Thymus (tissue), 14 donors: ENCODE results near the gene MAL. TPM values are rescaled to one million over a fixed set of nuclear protein-coding genes. Genes with fewer than 3 reads are reported as not detected.

Experiments used
- DNase-seq, 9 donors: peaks; one replicate each; pipeline ENCODE4 v3.0.0-alpha.2; 2013; ENCODE audit warnings: low spot score in 9 of 9, low read depth in 6 of 9, missing footprints in 1 of 9
- H3K27ac ChIP-seq, 2 donors: one replicate each; pipeline ENCODE4 v1.5.1; 2013; ENCODE audit warnings: control low read depth in 1 of 2, low read depth in 1 of 2, low read length in 1 of 2, mild to moderate bottlenecking in 1 of 2, moderate library complexity in 1 of 2
- H3K27me3 ChIP-seq, 2 donors: one replicate each; pipeline ENCODE4 v1.5.1; 2013; ENCODE audit warnings: low read length in 1 of 2; ENCODE audit not compliant: control insufficient read depth in 2 of 2, insufficient read depth in 1 of 2
- H3K36me3 ChIP-seq, 2 donors: one replicate each; pipeline ENCODE4 v1.5.1; 2013; ENCODE audit warnings: low read length in 1 of 2, mild to moderate bottlenecking in 1 of 2, moderate library complexity in 1 of 2; ENCODE audit not compliant: control insufficient read depth in 2 of 2, insufficient read depth in 2 of 2
- H3K4me1 ChIP-seq, 2 donors: one replicate each; pipeline ENCODE4 v1.5.1; 2013; ENCODE audit warnings: low read length in 2 of 2; ENCODE audit not compliant: control insufficient read depth in 2 of 2, insufficient read depth in 2 of 2
- H3K4me3 ChIP-seq, 2 donors: one replicate each; pipeline ENCODE4 v1.5.1; 2013; ENCODE audit warnings: low read length in 2 of 2, control low read depth in 1 of 2, mild to moderate bottlenecking in 1 of 2
- H3K9me3 ChIP-seq, 2 donors: one replicate each; pipeline ENCODE4 v1.5.1; 2013; ENCODE audit warnings: low read length in 1 of 2, mild to moderate bottlenecking in 1 of 2; ENCODE audit not compliant: control insufficient read depth in 2 of 2, insufficient read depth in 1 of 2
- WGBS: extraction: QIAGEN DNeasy Blood & Tissue Kit; methylation state at CpG from one replicate; pipeline ENCODE4 v1.1.7; 2013; 5-methylcytosine and 5-hydroxymethylcytosine counted together
- long read RNA-seq, 10 donors: transcript quantifications; one replicate each; lab custom pipeline, GENCODE V29; 2026
- polyA plus RNA-seq: library from polyadenylated mRNA; stranded (reverse); fragments of 200-250 nt; gene quantifications from one replicate; pipeline ENCODE4 v1.2.3, GENCODE V29; 2013
- total RNA-seq: library from RNA; stranded (reverse); fragments of 120-200 nt; gene quantifications from one replicate; pipeline ENCODE4 v1.2.4, GENCODE V29; 2013
- donor health status: healthy.

The MAL gene
- total RNA-seq = 190 TPM
- 143 TPM for polyA plus RNA-seq
- long read RNA-seq, donor 1, transcript MAL-201 (4 exons, 1,112 nt) = major isoform, 6 of 6 reads
- long read RNA-seq, donor 1, partial matches to known transcripts = 0 of 6 reads
- long read RNA-seq, donor 1, other reads (novel, unspliced or antisense) = 0 of 6 reads
- long read RNA-seq, donor 2, transcript MAL-201 (4 exons, 1,112 nt) = major isoform, 145 of 191 reads
- long read RNA-seq, donor 2, partial matches to known transcripts = 42 of 191 reads
- long read RNA-seq, donor 2, other reads (novel, unspliced or antisense) = 0 of 191 reads
- long read RNA-seq, donor 3, transcript MAL-201 (4 exons, 1,112 nt) = major isoform, 84 of 103 reads
- long read RNA-seq, donor 3, partial matches to known transcripts = 19 of 103 reads
- long read RNA-seq, donor 3, other reads (novel, unspliced or antisense) = 0 of 103 reads
- long read RNA-seq, donor 4, transcript MAL-201 (4 exons, 1,112 nt) = major isoform, 27 of 37 reads
- long read RNA-seq, donor 4, partial matches to known transcripts = 10 of 37 reads
- long read RNA-seq, donor 4, other reads (novel, unspliced or antisense) = 0 of 37 reads
- long read RNA-seq, donor 5, transcript MAL-201 (4 exons, 1,112 nt) = major isoform, 57 of 75 reads
- long read RNA-seq, donor 5, partial matches to known transcripts = 17 of 75 reads
- long read RNA-seq, donor 5, other reads (novel, unspliced or antisense) = 0 of 75 reads
- long read RNA-seq, donor 6, transcript MAL-201 (4 exons, 1,112 nt) = major isoform, 64 of 70 reads
- long read RNA-seq, donor 6, partial matches to known transcripts = 6 of 70 reads
- long read RNA-seq, donor 6, other reads (novel, unspliced or antisense) = 0 of 70 reads
- long read RNA-seq, donor 7, transcript MAL-201 (4 exons, 1,112 nt) = major isoform, 63 of 86 reads
- long read RNA-seq, donor 7, partial matches to known transcripts = 23 of 86 reads
- long read RNA-seq, donor 7, other reads (novel, unspliced or antisense) = 0 of 86 reads
- long read RNA-seq, donor 8, transcript MAL-201 (4 exons, 1,112 nt) = major isoform, 34 of 83 reads
- long read RNA-seq, donor 8, partial matches to known transcripts = 49 of 83 reads
- long read RNA-seq, donor 8, other reads (novel, unspliced or antisense) = 0 of 83 reads
- long read RNA-seq, donor 9, transcript MAL-201 (4 exons, 1,112 nt) = major isoform, 37 of 37 reads
- long read RNA-seq, donor 9, partial matches to known transcripts = 0 of 37 reads
- long read RNA-seq, donor 9, other reads (novel, unspliced or antisense) = 0 of 37 reads
- long read RNA-seq, donor 10, transcript MAL-201 (4 exons, 1,112 nt) = major isoform, 56 of 76 reads
- long read RNA-seq, donor 10, partial matches to known transcripts = 19 of 76 reads
- long read RNA-seq, donor 10, other reads (novel, unspliced or antisense) = 0 of 76 reads

- under 1% methylated on average over 81 of the region's 81 CpGs for WGBS
- H3K9me3 ChIP-seq = peaks cover 0 to 2% of the 10 kb centered on the region in 2 donors
- H3K27me3 ChIP-seq = peaks cover 0 to 34% of the 10 kb centered on the region in 2 donors
- peak within 1 kb of the TSS; percentile 75 to 90 for H3K4me3 ChIP-seq
- peak within 1 kb of the TSS; percentile 95 for H3K27ac ChIP-seq
- peaks cover 49 to 73% of the 10 kb centered on the region in 2 donors for H3K4me1 ChIP-seq
- peaks cover 0 to 16% of the 10 kb centered on the region in 2 donors for H3K36me3 ChIP-seq
- peak in 5 of 9 donors; percentile 71 to 92 (median 84) for DNase-seq
Observed at GRCh38 chr2:95025406-95026319, at the start of gene MAL. TSS of gene MAL (plus strand) at chr2:95025708. CDS start at chr2:95025793, 85 bp downstream.

GRCh38 chr2:94977826-94978225 is 47.7 kb upstream of the MAL start:
- Histone ChIP-seq H3K4me1 (peaks cover 0 to 7% of the 10 kb centered on the region in 2 donors), H3K9me3 (no peaks in the 10 kb centered on the region), H3K36me3 (no peaks in the 10 kb centered on the region), H3K4me3 (no peak overlapping the region), H3K27ac (no peak overlapping the region), H3K27me3 (peaks cover 0 to 9% of the 10 kb centered on the region in 2 donors)
- 92% methylated on average over 4 of the region's 4 CpGs for WGBS
- no peak for DNase-seq

- H3K9me3 ChIP-seq = no peaks in the 10 kb centered on the region
- DNase-seq = no peak
- no peak overlapping the region for H3K27ac ChIP-seq
- 90% methylated on average over 3 of the region's 3 CpGs for WGBS
- H3K36me3 ChIP-seq = no peaks in the 10 kb centered on the region
- peaks cover 0 to 8% of the 10 kb centered on the region in 2 donors for H3K27me3 ChIP-seq
- no peak overlapping the region for H3K4me3 ChIP-seq
- H3K4me1 ChIP-seq = peaks cover 0 to 8% of the 10 kb centered on the region in 2 donors
Observed at GRCh38 chr2:94978917-94979316, 46.6 kb upstream of the MAL start.

DNA sequence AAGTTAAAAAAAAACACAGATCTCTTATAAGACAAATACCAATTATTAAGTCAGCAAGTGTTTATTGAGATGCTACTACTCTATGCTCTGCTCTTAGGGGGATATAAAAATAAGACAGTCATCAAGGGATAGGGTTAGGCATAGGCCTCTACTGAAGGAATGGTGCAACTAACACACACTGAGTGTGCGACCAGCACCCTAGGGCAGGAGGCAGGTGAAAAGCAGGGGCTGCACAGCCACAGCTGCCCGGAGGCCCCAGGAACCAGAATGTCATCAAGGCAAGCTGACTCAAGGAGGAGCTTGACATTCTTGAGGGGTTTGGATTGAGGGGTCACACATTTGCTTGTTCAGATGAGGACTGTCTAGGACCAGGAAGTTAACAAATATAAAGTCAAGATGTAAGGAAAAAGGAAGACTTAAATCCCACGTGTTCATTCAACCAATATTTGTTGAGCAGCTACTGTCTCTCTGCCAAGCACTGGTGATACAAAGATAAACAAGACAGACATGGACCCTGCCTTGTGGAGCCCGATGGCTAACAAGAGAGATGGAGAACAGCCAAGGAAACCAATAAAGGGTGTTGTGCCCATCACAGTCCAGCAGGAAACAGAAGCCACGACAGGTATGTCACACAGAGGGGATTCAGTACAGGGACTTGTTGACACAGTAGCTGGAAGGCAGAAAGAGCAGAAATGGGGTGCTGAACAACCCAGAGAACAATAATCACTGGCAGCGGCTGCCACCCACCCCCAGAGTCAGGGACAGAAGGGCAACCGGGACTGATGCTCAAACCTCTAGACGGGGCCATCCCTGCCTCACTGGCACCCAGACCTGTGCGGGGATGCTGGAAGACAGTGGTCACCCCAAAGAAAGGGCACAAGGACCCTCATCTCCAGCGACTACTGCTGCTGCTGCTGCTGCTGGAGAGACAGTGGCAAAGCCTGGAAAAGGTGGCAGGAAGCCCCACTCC is 45.8 kb upstream of the MAL start:
- H3K9me3 ChIP-seq = no peaks in the 10 kb centered on the region
- peaks cover 0 to 5% of the 10 kb centered on the region in 2 donors for H3K27me3 ChIP-seq
- DNase-seq = no peak
- WGBS = 92% methylated on average over 10 of the region's 10 CpGs
- H3K27ac ChIP-seq = no peak overlapping the region
- no peak overlapping the region for H3K4me3 ChIP-seq
- peaks cover 0 to 8% of the 10 kb centered on the region in 2 donors for H3K4me1 ChIP-seq
- H3K36me3 ChIP-seq = no peaks in the 10 kb centered on the region

GRCh38 chr2:94980406-94980805 is 45.1 kb upstream of the MAL start:
- DNase-seq = no peak
- Histone ChIP-seq H3K36me3 (no peaks in the 10 kb centered on the region), H3K9me3 (no peaks in the 10 kb centered on the region), H3K27me3 (peaks cover 0 to 7% of the 10 kb centered on the region in 2 donors), H3K4me3 (no peak overlapping the region), H3K4me1 (peaks cover 0 to 12% of the 10 kb centered on the region in 2 donors), H3K27ac (no peak overlapping the region)
- WGBS = 96% methylated on average over 15 of the region's 15 CpGs

DNA sequence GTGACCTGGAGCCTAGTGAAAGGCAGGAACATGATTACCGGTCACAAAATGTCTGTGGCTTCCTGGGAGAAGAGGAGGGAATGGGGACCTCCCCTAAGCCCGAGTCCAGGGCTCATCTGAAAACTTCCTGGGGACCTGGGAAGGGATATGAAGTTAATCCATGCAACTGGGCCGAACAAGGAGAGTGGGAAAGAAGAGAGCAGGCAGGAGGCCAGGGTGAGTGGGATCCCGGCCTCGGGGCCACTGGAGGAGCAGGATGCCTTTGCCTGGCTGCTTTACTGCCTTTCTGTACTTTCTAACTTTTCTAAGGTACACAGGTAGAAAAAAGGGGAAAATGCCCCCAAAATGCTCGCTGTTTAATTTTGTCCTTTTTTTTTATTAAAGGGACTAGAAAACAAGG is 43.4 kb upstream of the MAL start:
- 92% methylated on average over 6 of the region's 6 CpGs for WGBS
- Histone ChIP-seq H3K4me1 (peaks cover 0 to 14% of the 10 kb centered on the region in 2 donors), H3K9me3 (no peaks in the 10 kb centered on the region), H3K4me3 (no peak overlapping the region), H3K27me3 (peaks cover 0 to 7% of the 10 kb centered on the region in 2 donors), H3K27ac (no peak overlapping the region), H3K36me3 (no peaks in the 10 kb centered on the region)
- no peak for DNase-seq

GRCh38 chr2:94982675-94983074 is 42.8 kb upstream of the MAL start:
- Histone ChIP-seq H3K9me3 (peaks cover 0 to 2% of the 10 kb centered on the region in 2 donors), H3K27me3 (peaks cover 0 to 5% of the 10 kb centered on the region in 2 donors), H3K4me1 (peaks cover 0 to 18% of the 10 kb centered on the region in 2 donors), H3K36me3 (no peaks in the 10 kb centered on the region), H3K4me3 (no peak overlapping the region), H3K27ac (no peak overlapping the region)
- DNase-seq = no peak
- 33% methylated on average over 3 of the region's 3 CpGs for WGBS
